ENCODE results near the gene SSBP1.

SSBP1 gene

DNA sequence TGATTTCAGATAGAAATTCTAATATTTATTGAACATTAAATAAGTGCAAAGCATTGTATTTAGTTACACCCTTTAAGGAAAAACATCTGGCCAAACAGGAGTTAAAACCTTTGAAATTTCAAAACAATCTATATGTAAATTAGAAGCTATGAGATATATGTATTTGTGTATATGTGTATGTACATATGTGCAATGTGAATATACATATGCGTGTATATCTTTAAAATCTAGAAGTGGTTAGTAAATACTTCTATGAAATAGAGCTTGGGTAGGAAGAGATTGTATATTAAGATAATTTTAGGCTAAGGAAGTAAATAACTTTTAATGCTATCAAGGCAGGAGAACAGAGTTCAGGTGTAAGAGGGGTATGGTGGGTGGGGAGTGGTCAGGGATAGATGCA lies 20.7 kb upstream of the SSBP1 start:
- Histone ChIP-seq H3K4me2 (ENCODE audit: low read length) (no peak overlapping the region), H3K9ac (ENCODE audit: low read length) (no peak overlapping the region), H3K79me2 (ENCODE audit: insufficient read depth, low read length) (no peaks in the 10 kb centered on the region), H3F3A (ENCODE audit: insufficient read depth, low read length) (no peaks in the 10 kb centered on the region), H3K27ac (ENCODE audit: low read depth, low read length, poor library complexity, severe bottlenecking) (no peak overlapping the region), H4K20me1 (ENCODE audit: insufficient read depth, low read length) (no peaks in the 10 kb centered on the region), H3K9me2 (ENCODE audit: low read depth, low read length) (no peaks in the 10 kb centered on the region), H3K36me3 (ENCODE audit: insufficient read depth, low read length) (no peaks in the 10 kb centered on the region), H3K9me3 (ENCODE audit: low read length) (no peaks in the 10 kb centered on the region), H3K27me3 (ENCODE audit: insufficient read depth, low read length) (no peaks in the 10 kb centered on the region), H3K4me3 (ENCODE audit: low read depth, low read length, poor library complexity, severe bottlenecking) (no peak overlapping the region), H2AFZ (ENCODE audit: low read length) (no peak overlapping the region), H3K4me1 (ENCODE audit: insufficient read depth, low read length, severe bottlenecking) (no peaks in the 10 kb centered on the region)
- TF ChIP-seq, protein P1, sequence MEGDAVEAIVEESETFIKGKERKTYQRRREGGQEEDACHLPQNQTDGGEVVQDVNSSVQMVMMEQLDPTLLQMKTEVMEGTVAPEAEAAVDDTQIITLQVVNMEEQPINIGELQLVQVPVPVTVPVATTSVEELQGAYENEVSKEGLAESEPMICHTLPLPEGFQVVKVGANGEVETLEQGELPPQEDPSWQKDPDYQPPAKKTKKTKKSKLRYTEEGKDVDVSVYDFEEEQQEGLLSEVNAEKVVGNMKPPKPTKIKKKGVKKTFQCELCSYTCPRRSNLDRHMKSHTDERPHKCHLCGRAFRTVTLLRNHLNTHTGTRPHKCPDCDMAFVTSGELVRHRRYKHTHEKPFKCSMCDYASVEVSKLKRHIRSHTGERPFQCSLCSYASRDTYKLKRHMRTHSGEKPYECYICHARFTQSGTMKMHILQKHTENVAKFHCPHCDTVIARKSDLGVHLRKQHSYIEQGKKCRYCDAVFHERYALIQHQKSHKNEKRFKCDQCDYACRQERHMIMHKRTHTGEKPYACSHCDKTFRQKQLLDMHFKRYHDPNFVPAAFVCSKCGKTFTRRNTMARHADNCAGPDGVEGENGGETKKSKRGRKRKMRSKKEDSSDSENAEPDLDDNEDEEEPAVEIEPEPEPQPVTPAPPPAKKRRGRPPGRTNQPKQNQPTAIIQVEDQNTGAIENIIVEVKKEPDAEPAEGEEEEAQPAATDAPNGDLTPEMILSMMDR (IDR thresholded peaks at IDR 0.05; ENCODE audit: low read length): no peak
- TF ChIP-seq EZH2 (IDR thresholded peaks at IDR 0.05; ENCODE audit: borderline replicate concordance, low read length): no peak

DNA sequence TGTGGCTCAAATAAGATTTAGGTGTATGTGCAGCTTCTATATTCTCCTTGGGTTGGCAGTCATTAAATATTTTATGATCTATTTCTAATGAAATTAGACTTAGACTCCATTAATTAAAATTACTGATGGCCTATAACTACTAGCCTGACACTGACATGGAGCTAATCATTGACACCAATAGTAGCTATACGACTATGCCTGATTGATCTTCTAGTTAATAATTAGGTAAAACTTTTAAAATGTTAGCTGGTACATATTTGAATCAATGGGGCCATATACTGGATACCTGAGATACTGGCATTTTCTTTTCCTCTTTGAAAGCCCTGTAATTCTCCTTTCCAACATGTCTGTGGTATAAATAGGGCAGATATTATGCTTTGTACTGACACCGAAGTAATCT lies 15.6 kb upstream of the SSBP1 start:
- Histone ChIP-seq H3K79me2 (ENCODE audit: insufficient read depth, low read length) (no peaks in the 10 kb centered on the region), H3K4me2 (ENCODE audit: low read length) (no peak overlapping the region), H3K4me1 (ENCODE audit: insufficient read depth, low read length, severe bottlenecking) (no peaks in the 10 kb centered on the region), H3F3A (ENCODE audit: insufficient read depth, low read length) (no peaks in the 10 kb centered on the region), H3K9me3 (ENCODE audit: low read length) (no peaks in the 10 kb centered on the region), H3K4me3 (ENCODE audit: low read depth, low read length, poor library complexity, severe bottlenecking) (no peak overlapping the region), H3K9ac (ENCODE audit: low read length) (no peak overlapping the region), H3K36me3 (ENCODE audit: insufficient read depth, low read length) (no peaks in the 10 kb centered on the region), H3K27me3 (ENCODE audit: insufficient read depth, low read length) (no peaks in the 10 kb centered on the region), H2AFZ (ENCODE audit: low read length) (no peak overlapping the region), H4K20me1 (ENCODE audit: insufficient read depth, low read length) (no peaks in the 10 kb centered on the region), H3K9me2 (ENCODE audit: low read depth, low read length) (no peaks in the 10 kb centered on the region), H3K27ac (ENCODE audit: low read depth, low read length, poor library complexity, severe bottlenecking) (no peak overlapping the region)
- TF ChIP-seq, protein P1 (IDR thresholded peaks at IDR 0.05; ENCODE audit: low read length): no peak
- TF ChIP-seq EZH2 (IDR thresholded peaks at IDR 0.05; ENCODE audit: borderline replicate concordance, low read length): no peak

DNA sequence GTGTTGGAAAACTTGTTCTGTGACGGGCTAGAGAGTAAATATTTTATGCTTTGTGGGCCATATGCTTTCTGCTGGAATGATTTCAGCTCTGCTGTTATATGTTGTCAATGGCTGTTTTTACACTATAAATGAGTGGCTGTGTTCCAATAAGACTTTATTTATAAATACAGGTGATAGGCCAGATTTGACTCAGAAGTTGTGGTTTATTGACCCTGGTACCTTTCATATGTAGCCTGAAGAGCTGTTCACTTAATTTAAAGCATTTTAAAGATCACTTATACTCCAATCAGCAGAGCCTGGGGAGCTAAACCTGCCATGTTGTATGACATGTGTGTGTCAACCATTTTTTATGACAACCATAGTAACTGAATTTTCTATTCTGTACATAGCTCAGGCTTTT lies 9.1 kb upstream of the SSBP1 start:
- no peaks in the 10 kb centered on the region for H3K9me3 ChIP-seq (ENCODE audit: low read length)
- H3K36me3 ChIP-seq (ENCODE audit: insufficient read depth, low read length): no peaks in the 10 kb centered on the region
- no peaks in the 10 kb centered on the region for H4K20me1 ChIP-seq (ENCODE audit: insufficient read depth, low read length)
- no peak overlapping the region for H3K4me3 ChIP-seq (ENCODE audit: low read depth, low read length, poor library complexity, severe bottlenecking)
- no peaks in the 10 kb centered on the region for H3K4me1 ChIP-seq (ENCODE audit: insufficient read depth, low read length, severe bottlenecking)
- H3K9ac ChIP-seq (ENCODE audit: low read length): no peak overlapping the region
- no peaks in the 10 kb centered on the region for H3K9me2 ChIP-seq (ENCODE audit: low read depth, low read length)
- no peaks in the 10 kb centered on the region for H3F3A ChIP-seq (ENCODE audit: insufficient read depth, low read length)
- H3K79me2 ChIP-seq (ENCODE audit: insufficient read depth, low read length): no peaks in the 10 kb centered on the region
- H2AFZ ChIP-seq (ENCODE audit: low read length): no peak overlapping the region
- no peak overlapping the region for H3K4me2 ChIP-seq (ENCODE audit: low read length)
- no peaks in the 10 kb centered on the region for H3K27me3 ChIP-seq (ENCODE audit: insufficient read depth, low read length)
- no peak overlapping the region for H3K27ac ChIP-seq (ENCODE audit: low read depth, low read length, poor library complexity, severe bottlenecking)
- TF ChIP-seq, protein P1 (IDR thresholded peaks at IDR 0.05; ENCODE audit: low read length): no peak
- TF ChIP-seq EZH2 (IDR thresholded peaks at IDR 0.05; ENCODE audit: borderline replicate concordance, low read length): no peak

Measured in OCI-LY1 (cell line).